Stimulated activated naive CD8-positive, alpha-beta T cell treated with anti-CD3 and anti-CD28 coated beads, Interleukin-15, amount 100 ng/mL, for 72 hours (primary cell): ENCODE measurements around the gene ALPK1.

Experiments
- ATAC-seq: fragments of 150-1000 bp; cut with Tn5 transposase; 2 replicates; pipeline ENCODE4 v1.10.0; 2021; ENCODE audit warnings: mild to moderate bottlenecking, moderate library complexity
- DNase-seq, 2 donors: peaks; one replicate each; pipeline ENCODE4 v3.0.0; 2021 to 2022
- H3K27ac Mint-ChIP-seq, 2 donors: one replicate each; pipeline ENCODE4 v1.8.0; 2022; ENCODE audit warnings: mild to moderate bottlenecking in 2 of 2, mixed read lengths in 2 of 2, moderate library complexity in 2 of 2
- H3K27me3 Mint-ChIP-seq: one replicate; pipeline ENCODE4 v1.8.0; 2022; ENCODE audit warnings: mixed read lengths
- H3K4me1 Mint-ChIP-seq: one replicate; pipeline ENCODE4 v1.8.0; 2022; ENCODE audit warnings: mild to moderate bottlenecking, mixed read lengths
- H3K4me3 Mint-ChIP-seq, 2 donors: one replicate each; pipeline ENCODE4 v1.8.0; 2022; ENCODE audit warnings: mild to moderate bottlenecking in 2 of 2, mixed read lengths in 2 of 2, moderate library complexity in 1 of 2
- H3K9me3 Mint-ChIP-seq, 2 donors: one replicate each; pipeline ENCODE4 v1.8.0; 2022; ENCODE audit warnings: mixed read lengths in 2 of 2

Gene ALPK1

DNA sequence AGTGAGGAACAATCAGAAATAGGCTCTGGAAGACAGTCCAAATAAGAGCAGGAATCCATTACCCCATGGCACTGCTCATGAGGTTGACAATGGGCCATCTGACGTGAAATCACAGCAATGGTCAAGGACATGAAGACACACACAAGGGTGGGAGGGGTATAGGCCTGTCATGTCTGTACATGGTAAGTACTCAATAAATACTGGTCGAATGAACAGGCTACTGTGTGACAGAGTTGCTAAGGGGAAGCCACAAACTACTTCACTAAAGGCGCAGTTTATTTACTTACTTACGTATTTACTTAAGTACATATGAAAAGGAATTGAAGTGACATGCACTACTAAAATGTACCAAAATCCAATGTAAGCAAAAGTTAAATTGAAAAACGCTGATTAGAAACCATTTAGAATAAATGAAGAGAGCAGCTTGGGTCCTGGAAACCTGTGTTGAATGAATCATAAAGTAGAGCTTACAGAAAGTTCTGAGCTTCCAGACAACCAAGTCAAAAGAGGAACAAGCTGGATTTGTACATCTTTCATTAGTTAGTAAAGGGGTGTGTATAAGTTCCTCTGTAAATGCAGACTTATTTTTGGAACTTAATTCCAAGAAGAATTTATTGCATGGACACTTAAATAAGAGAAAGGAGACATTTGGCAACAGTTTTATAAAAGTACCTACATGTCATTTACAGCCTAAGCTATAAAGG, 32.7 kb downstream of the ALPK1 start:
- DNase-seq, result no peak
- H3K9me3 Mint-ChIP-seq, result no peaks in the 10 kb centered on the region
- no peak overlapping the region for H3K27ac Mint-ChIP-seq
- no peaks in the 10 kb centered on the region for H3K4me1 Mint-ChIP-seq
- no peak for ATAC-seq
- no peaks in the 10 kb centered on the region for H3K27me3 Mint-ChIP-seq
- H3K4me3 Mint-ChIP-seq, result no peak overlapping the region

DNA sequence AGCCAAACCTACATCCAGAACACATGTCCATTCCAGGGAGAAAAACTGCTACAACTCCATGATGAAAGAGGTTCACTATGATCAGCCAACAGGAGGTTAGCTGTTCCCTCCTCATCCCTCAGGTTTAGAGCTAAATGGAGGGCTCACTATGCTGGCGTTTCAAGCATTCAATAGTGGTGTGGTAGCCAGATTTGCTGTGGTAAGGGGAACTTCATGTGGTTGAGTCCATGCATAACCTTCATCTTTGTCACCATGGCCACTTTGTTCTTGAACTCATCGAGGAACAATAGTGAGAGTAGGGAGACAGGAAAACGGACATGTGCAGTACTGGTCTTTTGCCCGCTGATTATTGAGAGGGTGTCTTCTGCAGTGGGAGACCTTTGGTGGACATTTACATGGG, 33.8 kb downstream of the ALPK1 start:
- Mint-ChIP-seq H3K9me3 (no peaks in the 10 kb centered on the region), H3K4me1 (no peaks in the 10 kb centered on the region), H3K27me3 (no peaks in the 10 kb centered on the region), H3K4me3 (no peak overlapping the region), H3K27ac (no peak overlapping the region)
- DNase-seq (no peak), ATAC-seq (no peak)

DNA sequence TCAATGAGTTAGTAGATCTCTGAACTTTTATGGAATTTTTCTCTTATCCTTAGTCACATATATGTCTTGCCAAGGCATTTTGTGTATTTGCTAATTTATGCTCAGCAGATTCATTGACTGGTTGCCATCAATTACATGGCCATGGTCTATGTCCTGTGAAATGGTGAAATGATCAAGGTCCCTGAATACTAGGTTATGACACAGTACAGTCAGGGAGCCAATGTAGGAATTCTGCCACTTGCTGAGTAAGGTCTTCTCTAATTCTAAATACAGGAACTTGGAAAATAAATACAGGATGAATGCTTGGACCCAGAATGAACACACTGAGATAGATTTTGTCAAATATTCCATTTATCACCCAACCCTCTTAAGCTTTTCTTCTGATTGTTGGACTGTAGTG, 35.2 kb downstream of the ALPK1 start:
- no peaks in the 10 kb centered on the region for H3K9me3 Mint-ChIP-seq
- no peaks in the 10 kb centered on the region for H3K4me1 Mint-ChIP-seq
- DNase-seq, result no peak
- H3K27me3 Mint-ChIP-seq, result no peaks in the 10 kb centered on the region
- H3K4me3 Mint-ChIP-seq, result no peak overlapping the region
- no peak for ATAC-seq
- H3K27ac Mint-ChIP-seq, result no peak overlapping the region

DNA sequence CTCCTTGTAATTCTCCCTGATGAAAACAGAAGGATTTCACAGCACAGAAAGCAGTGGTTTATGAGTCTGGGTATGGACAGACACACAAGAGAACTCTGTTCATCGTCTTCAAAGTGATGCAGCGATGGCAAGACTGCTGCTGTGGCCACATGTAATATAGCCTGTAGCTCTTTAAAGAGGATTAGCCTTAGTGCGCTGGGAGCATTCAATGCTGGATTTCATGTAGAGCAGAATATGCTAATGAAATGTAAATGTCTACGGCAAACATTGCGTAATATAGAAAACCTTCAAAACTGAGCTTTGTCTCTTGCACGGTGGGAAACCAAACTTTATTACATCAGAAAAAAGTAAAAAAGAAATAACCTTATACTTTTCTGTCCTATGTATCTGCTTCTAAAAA, 42.9 kb downstream of the ALPK1 start:
- Mint-ChIP-seq H3K4me1 (no peaks in the 10 kb centered on the region), H3K27ac (no peak overlapping the region), H3K27me3 (no peaks in the 10 kb centered on the region), H3K4me3 (no peak overlapping the region), H3K9me3 (no peaks in the 10 kb centered on the region)
- ATAC-seq (no peak), DNase-seq (no peak)

DNA sequence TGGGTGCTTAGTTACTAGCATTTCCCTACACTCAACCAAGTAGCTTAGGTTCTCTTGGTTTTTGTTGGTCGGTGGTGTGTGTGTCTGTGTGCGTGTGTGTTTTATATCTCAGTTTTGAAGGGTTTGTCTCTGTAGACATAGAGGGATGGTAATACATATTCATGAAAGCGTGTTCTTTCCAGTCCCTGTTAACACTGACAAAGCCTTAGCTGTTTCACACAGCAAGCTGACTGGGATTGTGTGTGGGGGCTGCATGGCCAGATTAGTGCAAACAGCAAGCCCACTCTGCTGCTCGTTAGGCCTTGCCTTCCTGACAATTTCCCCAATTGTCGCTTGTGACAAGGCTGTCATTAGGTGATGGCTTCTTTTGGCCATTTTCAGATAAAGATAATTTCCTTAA, 43.9 kb downstream of the ALPK1 start:
- no peak overlapping the region for H3K4me3 Mint-ChIP-seq
- H3K4me1 Mint-ChIP-seq, result no peaks in the 10 kb centered on the region
- DNase-seq (no peak), ATAC-seq (no peak)
- H3K9me3 Mint-ChIP-seq, result no peaks in the 10 kb centered on the region
- H3K27me3 Mint-ChIP-seq, result no peaks in the 10 kb centered on the region
- no peak overlapping the region for H3K27ac Mint-ChIP-seq

DNA sequence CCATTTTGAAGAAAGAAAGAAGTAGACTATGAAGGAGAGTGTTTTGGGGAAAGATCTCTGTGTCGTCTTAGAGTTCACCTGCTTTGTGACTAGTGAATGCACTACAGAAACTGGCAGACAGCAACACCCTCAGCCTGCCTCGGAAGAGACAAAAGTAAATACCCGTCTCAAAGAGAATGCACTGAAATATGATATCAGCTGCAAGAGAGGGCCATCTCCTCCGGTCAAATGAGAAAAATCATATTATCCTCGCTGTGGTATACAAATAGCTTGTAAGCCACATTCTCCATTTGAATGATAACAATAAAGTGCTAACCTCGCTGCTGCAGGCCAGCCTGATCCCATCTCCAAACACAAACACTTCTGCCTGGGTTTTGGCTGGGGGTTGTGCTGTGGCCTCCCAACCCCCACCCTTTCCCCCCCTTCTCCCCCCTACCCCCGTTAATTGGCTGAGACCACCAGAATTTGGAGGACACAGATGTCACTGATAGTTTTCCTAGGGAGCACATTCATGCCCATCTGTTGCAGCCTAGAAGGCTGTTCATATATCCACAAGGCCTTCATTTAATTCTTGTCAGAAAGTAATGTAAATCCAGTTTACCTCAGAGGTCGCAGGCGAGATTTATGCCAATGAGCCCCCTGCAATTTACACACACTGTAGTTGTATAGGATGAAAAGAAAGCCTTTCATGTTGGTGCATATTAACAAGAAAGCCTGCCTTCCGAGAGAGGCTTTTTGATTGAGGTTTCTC, 46.3 kb downstream of the ALPK1 start:
- H3K27ac Mint-ChIP-seq, result no peak overlapping the region
- no peaks in the 10 kb centered on the region for H3K9me3 Mint-ChIP-seq
- H3K27me3 Mint-ChIP-seq, result no peaks in the 10 kb centered on the region
- no peak overlapping the region for H3K4me3 Mint-ChIP-seq
- no peak for ATAC-seq
- no peaks in the 10 kb centered on the region for H3K4me1 Mint-ChIP-seq
- DNase-seq, result no peak

DNA sequence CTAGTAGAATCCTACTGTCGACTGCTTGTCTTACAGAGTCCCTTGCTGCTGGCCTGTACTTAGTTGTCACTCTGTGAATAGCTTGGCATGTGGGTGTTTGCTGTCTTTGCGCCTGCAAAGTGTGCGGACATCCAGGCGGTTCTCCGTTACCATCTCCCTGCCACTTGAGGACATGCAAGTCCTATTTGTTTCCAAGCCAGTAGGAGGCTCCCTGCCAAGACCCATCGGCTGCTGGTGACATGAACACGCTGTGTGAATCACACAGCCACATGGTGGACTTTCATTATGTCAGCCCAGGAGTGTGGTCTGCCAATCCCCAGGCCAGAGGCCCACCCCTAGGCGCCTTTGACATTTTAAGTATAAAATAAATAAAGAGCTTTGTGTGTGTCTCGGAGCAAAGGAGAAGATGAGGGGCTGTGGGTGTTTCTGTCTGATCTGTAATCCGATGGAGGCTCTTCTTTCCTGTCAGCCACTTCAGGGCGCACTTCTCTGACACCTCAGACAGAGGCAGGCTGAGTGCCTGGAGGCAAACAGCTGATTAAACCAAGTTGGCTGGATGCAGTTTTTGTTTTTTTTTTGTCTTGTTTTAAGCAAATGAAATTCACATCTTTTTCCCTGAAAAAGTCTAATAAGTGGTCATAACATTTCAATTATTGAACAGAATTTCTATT, 51.5 kb downstream of the ALPK1 start:
- no peak for ATAC-seq
- Mint-ChIP-seq H3K27me3 (no peaks in the 10 kb centered on the region), H3K4me3 (no peak overlapping the region), H3K9me3 (no peaks in the 10 kb centered on the region), H3K27ac (peak overlapping the region in 1 of 2 donors; percentile 49), H3K4me1 (no peaks in the 10 kb centered on the region)
- no peak for DNase-seq

DNA sequence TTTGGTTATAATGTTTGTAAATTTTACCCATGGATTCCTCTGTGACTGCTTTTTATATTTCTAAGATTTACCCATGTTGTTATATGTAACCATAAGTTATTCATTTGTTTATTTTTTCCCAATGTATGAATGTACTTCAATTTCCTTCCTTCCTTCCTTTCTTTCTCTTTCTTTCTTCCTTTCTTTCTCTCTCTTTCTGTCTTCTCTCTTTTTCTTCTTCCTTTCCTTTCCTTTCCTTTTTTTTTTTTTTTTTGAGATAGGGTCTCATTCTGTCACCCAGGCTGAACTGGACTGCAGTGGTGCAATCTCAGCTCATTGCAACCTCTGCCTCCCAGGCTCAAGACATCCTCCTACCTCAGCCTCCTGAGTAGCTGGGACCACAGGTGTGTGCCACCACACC, 55.6 kb downstream of the ALPK1 start:
- H3K4me1 Mint-ChIP-seq, result no peaks in the 10 kb centered on the region
- DNase-seq, result no peak
- H3K4me3 Mint-ChIP-seq, result no peak overlapping the region
- ATAC-seq, result no peak
- peaks cover 0 to 7% of the 10 kb centered on the region in 2 donors for H3K9me3 Mint-ChIP-seq
- H3K27ac Mint-ChIP-seq, result no peak overlapping the region
- no peaks in the 10 kb centered on the region for H3K27me3 Mint-ChIP-seq

DNA sequence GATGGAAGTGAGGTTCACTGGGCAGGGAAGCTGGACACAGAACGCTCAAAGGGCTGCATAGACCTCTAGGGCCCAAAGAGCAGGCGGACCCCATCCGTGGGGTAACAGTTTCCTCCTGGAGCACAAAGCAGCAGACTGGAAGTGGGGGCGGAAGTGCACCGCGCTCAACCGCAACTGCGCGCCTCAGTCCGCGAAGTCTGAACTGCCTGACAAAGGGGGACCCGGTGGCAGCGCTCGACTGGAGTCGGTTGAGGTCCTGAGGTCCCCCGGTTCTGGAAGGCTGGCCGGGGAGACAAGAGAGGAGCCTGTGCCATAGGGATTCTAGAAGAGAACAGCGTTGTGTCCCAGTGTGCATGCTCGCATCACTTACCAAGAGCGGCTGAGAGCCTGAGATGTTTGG, 58.5 kb downstream of the ALPK1 start:
- H3K4me3 Mint-ChIP-seq, result no peak overlapping the region
- H3K27me3 Mint-ChIP-seq, result no peaks in the 10 kb centered on the region
- peaks cover 0 to 7% of the 10 kb centered on the region in 2 donors for H3K9me3 Mint-ChIP-seq
- H3K27ac Mint-ChIP-seq, result no peak overlapping the region
- ATAC-seq, result no peak
- no peak for DNase-seq
- H3K4me1 Mint-ChIP-seq, result no peaks in the 10 kb centered on the region

DNA sequence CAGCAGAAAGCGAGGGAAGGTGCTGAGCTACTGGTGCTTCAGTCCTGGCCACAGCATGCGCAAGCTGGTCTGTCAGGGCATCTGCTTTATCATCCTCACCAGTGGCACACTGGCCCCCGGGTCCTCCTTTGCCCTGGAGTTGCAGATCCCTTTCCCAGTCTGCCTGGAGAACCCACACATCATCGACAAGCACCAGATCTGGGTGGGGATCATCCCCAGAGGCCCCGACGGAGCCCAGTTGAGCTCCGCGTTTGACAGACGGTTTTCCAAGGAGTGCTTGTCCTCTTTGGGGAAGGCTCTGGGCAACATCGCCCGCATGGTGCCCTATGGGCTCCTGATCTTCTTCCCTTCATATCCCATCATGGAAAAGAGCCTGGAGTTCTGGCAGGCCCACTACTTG, 60.3 kb downstream of the ALPK1 start:
- Mint-ChIP-seq H3K4me1 (no peaks in the 10 kb centered on the region), H3K27ac (peak overlapping the region in 1 of 2 donors; percentile 34), H3K27me3 (no peaks in the 10 kb centered on the region), H3K4me3 (no peak overlapping the region), H3K9me3 (peaks cover 10 to 20% of the 10 kb centered on the region in 2 donors)
- no peak for ATAC-seq
- DNase-seq, result no peak

DNA sequence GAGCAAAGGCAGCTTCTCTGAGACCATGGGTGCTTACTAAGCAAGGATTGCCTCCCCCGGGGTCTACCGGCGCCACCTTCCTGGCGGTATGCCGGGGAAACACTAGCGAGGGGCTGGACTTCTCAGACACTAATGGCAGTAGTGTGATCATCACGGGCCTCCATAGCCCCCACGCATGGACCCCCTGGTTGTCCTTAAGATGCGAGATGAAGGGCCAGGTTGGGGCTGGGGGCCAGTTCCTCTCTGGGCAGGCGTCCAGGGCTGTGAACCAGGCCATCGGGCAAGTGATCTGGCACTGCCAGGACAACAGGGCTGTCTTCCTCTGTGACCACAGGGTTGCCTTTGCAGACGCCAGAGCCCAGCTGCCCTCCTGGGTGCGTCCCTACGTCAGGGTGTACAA, 60.7 kb downstream of the ALPK1 start:
- H3K4me1 Mint-ChIP-seq, result no peaks in the 10 kb centered on the region
- H3K27ac Mint-ChIP-seq, result no peak overlapping the region
- DNase-seq, result no peak
- H3K9me3 Mint-ChIP-seq, result peaks cover 13 to 24% of the 10 kb centered on the region in 2 donors
- no peaks in the 10 kb centered on the region for H3K27me3 Mint-ChIP-seq
- no peak for ATAC-seq
- no peak overlapping the region for H3K4me3 Mint-ChIP-seq

DNA sequence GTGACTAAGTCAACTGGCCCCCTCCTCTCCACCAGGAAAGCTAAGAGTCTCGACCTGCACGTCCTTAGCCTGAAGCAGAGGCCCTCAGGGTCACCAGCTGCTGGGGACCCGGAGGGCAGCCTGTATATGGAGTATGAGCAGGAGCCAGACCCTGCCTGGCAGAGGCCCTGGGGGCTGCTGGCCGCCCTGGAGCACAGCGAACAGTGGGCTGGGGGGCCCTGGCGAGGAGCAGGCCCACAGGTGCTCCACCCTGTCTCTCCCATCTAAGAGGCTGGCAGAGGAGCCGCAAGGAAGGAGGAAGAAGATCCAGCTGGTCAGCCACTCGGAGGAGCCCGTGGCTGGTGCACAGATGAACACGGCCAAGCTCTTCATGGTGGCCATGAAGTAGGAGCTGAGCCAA, 61.2 kb downstream of the ALPK1 start:
- peak; percentile 18 for ATAC-seq
- Mint-ChIP-seq H3K4me3 (no peak overlapping the region), H3K27ac (no peak overlapping the region), H3K9me3 (peaks cover 18 to 29% of the 10 kb centered on the region in 2 donors), H3K27me3 (no peaks in the 10 kb centered on the region), H3K4me1 (no peaks in the 10 kb centered on the region)
- DNase-seq, result no peak

DNA sequence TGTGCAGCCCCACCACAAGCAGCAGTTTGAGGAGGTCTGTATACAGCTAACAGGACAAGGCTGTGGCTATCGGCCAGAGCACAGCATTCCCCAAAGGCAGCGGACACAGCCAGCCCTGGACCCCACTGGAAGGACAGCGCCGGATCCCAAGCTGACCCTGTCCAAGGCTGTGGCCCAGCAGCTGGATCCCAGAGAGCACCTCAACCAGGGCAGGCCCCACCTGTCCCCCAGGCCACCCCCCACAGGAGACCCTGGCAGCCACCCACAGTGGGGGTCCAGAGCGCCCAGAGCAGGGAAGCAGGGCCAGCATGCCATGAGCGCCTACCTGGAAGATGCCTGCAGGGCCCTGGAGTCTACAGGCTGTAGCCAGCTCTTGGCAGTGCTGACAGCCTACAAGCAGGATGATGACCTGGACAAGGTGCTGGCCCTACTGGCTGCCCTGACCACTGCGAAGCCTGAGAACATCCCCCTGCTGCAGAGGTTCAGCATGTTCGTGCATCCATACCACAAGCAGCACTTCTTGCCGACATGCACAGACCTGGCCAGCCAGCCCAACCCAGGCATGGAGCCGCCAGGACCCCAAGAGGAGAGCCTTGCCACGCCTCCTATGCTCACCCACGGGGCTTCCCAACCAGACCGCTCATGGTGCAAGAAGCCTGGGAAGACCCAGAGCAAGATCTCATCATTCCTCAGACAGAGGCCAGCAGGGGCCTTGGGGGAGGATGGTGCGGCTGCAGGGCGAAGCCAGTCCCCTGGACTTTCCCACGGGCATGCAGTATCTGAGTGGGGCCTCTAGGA, 62.0 kb downstream of the ALPK1 start:
- DNase-seq (no peak), ATAC-seq (peak; percentile 21)
- Mint-ChIP-seq H3K27ac (no peak overlapping the region), H3K9me3 (peaks cover 25 to 37% of the 10 kb centered on the region in 2 donors), H3K4me1 (no peaks in the 10 kb centered on the region), H3K27me3 (no peaks in the 10 kb centered on the region), H3K4me3 (no peak overlapping the region)

DNA sequence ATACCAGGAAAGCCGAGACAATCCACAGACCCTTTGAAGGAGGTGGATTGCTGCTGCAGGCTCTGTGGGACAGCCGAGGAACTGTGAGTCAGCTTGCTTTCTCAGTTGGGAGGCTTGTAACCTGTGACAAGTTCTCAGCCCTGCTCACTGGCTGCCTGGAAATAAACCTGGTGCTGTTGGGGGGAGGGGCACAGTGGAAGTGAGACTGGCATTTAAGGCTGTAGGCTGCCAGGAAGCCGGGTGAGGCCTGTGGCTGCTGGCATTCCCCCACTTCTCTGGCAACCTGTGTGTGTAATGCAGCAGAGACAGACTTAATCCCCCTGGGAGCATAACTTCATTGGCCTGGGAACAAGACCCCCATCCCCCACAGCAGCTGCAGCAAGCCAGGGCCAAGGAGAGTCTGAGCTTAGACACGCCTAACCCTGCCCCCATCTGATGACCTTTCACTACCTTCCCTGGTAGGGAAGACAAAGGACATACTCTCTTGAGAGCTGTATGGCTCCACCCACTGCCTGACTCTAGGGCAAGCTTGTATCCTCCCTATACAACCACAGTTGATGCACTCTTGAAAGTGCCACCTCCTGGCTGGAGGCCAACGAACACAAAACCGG, 64.1 kb downstream of the ALPK1 start:
- H3K27me3 Mint-ChIP-seq, result no peaks in the 10 kb centered on the region
- H3K27ac Mint-ChIP-seq, result no peak overlapping the region
- ATAC-seq (peak; percentile 80), DNase-seq (peak in 1 of 2 donors; percentile 54)
- no peak overlapping the region for H3K4me3 Mint-ChIP-seq
- H3K9me3 Mint-ChIP-seq, result peaks cover 36 to 50% of the 10 kb centered on the region in 2 donors
- no peaks in the 10 kb centered on the region for H3K4me1 Mint-ChIP-seq

DNA sequence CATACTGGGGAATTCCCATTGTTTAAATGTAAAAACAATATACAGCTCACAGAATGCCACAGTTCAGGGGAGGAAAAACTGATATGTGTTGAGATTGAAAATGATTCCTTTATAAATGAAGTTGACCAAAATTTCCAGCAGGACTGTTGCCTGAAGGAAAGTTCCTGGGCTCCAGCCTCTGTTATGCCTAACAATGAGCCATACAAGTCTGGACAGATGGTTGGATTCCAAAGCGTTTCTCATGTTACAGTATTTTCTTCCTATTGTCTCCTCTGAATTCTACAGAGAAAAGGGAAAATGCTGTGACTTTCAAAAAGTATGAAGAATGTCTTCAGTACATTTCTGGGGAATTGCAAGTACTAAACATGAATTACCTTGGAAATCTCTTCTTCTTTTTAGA, 73.3 kb downstream of the ALPK1 start:
- DNase-seq (no peak), ATAC-seq (no peak)
- Mint-ChIP-seq H3K27me3 (no peaks in the 10 kb centered on the region), H3K9me3 (peaks cover under 1 to 8% of the 10 kb centered on the region in 2 donors), H3K4me3 (no peak overlapping the region), H3K27ac (no peak overlapping the region), H3K4me1 (no peaks in the 10 kb centered on the region)
